Measurements from ENCODE around the gene UBE2E2. TPM values are rescaled to one million over a fixed set of nuclear protein-coding genes. Genes with fewer than 3 reads are reported as not detected.
"Not testable (repeated sequence)": the region's sequence is repeated elsewhere in the genome, so short reads cannot be mapped to it uniquely, and the experiment has no call there.

The UBE2E2 gene
- total RNA-seq, 4 donors from 2014 or later, result 26.5 to 44.0 (median 37.0) TPM

DNA sequence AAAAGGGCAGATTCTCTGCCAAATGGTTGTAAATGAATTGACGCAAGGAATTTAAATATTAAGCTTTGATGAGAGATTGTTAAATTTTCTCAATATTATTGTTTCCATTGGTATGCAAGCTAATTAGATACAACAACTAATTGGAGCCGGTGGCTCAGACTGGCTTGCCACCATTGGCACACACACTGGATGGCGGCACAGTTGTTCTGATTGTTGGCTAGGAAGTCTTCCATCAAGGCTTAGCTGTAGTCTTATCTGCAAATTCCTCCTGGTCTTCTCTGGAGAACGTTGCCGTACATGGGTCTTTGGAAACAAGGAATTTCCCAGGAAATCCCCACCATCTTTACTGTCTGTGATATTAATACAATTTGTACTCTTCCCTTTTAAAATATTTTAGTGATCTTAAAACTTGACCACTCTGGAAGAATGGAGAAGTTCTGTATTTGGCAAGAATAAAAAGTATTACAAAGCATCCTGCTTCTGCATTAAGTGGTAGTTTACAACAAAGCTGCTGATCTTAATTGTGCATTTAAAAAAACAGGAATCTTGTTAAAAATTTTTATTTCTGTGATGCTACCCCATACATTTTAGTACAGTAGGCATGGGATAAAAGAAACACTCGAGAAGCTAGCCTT, 126.5 kb downstream of the UBE2E2 start:
- Histone ChIP-seq H3K4me1 (peaks cover 0 to 7% (median 0%) of the 10 kb centered on the region in 3 donors), H3K27ac (no peak overlapping the region), H3K27me3 (no peaks in the 10 kb centered on the region), H3K36me3 (no peaks in the 10 kb centered on the region), H3K4me3 (no peak overlapping the region), H3K9me3 (no peaks in the 10 kb centered on the region)
- DNase-seq, result no peak
- WGBS, 2 donors, result 73 to 83% methylated on average over 6 of the region's 6 CpGs
- TF ChIP-seq, protein P1, sequence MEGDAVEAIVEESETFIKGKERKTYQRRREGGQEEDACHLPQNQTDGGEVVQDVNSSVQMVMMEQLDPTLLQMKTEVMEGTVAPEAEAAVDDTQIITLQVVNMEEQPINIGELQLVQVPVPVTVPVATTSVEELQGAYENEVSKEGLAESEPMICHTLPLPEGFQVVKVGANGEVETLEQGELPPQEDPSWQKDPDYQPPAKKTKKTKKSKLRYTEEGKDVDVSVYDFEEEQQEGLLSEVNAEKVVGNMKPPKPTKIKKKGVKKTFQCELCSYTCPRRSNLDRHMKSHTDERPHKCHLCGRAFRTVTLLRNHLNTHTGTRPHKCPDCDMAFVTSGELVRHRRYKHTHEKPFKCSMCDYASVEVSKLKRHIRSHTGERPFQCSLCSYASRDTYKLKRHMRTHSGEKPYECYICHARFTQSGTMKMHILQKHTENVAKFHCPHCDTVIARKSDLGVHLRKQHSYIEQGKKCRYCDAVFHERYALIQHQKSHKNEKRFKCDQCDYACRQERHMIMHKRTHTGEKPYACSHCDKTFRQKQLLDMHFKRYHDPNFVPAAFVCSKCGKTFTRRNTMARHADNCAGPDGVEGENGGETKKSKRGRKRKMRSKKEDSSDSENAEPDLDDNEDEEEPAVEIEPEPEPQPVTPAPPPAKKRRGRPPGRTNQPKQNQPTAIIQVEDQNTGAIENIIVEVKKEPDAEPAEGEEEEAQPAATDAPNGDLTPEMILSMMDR (IDR thresholded peaks at IDR 0.05), result no peak
- TF ChIP-seq POLR2A (IDR thresholded peaks at IDR 0.05), result no peak
- intact Hi-C loops (cut with DNase I), result no loop called here

DNA sequence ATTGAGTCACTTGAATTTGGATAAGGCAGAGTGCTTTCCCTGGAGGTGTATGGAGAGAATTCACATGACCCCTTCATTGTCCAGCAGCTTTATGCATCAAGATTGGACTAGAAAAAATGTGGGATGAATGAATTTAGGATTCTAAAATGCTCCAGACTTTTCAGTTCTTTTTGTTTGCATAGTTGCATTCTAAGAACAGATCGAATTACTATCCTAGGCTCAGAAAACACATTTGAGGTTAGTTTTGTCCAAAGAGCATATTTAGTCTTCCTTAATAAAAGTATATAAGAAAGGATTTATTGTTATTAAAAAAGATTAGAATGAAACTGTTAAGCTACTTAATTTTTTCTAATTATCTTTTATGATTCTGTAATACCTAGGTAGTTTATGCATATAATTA, 127.4 kb downstream of the UBE2E2 start:
- H3K36me3 ChIP-seq, result no peaks in the 10 kb centered on the region
- no peaks in the 10 kb centered on the region for H3K9me3 ChIP-seq
- no peak overlapping the region for H3K4me3 ChIP-seq
- TF ChIP-seq, protein P1 (IDR thresholded peaks at IDR 0.05), result no peak
- no peak for TF ChIP-seq POLR2A (IDR thresholded peaks at IDR 0.05)
- no peak for DNase-seq
- intact Hi-C loops (cut with DNase I), result no loop called here
- no peaks in the 10 kb centered on the region for H3K4me1 ChIP-seq
- no peak overlapping the region for H3K27ac ChIP-seq
- 100% methylated on average over 1 of the region's 1 CpG for WGBS, 2 donors
- no peaks in the 10 kb centered on the region for H3K27me3 ChIP-seq

- no peaks in the 10 kb centered on the region for H3K4me1 ChIP-seq
- TF ChIP-seq, protein P1 (IDR thresholded peaks at IDR 0.05), result no peak
- no peak for TF ChIP-seq POLR2A (IDR thresholded peaks at IDR 0.05)
- no peaks in the 10 kb centered on the region for H3K9me3 ChIP-seq
- no peaks in the 10 kb centered on the region for H3K36me3 ChIP-seq
- no peak for DNase-seq
- 72 to 73% methylated on average over 1 of the region's 1 CpG for WGBS, 2 donors
- H3K4me3 ChIP-seq, result no peak overlapping the region
- intact Hi-C loops (cut with DNase I), result no loop called here
- H3K27ac ChIP-seq, result no peak overlapping the region
- H3K27me3 ChIP-seq, result no peaks in the 10 kb centered on the region
Observed at GRCh38 chr3:23331141-23331935, 128.2 kb downstream of the UBE2E2 start.

GRCh38 chr3:23333633-23334032, 130.5 kb downstream of the UBE2E2 start:
- TF ChIP-seq, protein P1 (IDR thresholded peaks at IDR 0.05), result no peak
- TF ChIP-seq POLR2A (IDR thresholded peaks at IDR 0.05), result no peak
- no peak for DNase-seq
- WGBS, 2 donors, result 55 to 60% methylated on average over 2 of the region's 2 CpGs
- Histone ChIP-seq H3K4me1 (no peaks in the 10 kb centered on the region), H3K9me3 (no peaks in the 10 kb centered on the region), H3K27ac (no peak overlapping the region), H3K4me3 (no peak overlapping the region), H3K27me3 (no peaks in the 10 kb centered on the region), H3K36me3 (no peaks in the 10 kb centered on the region)
- intact Hi-C loops (cut with DNase I), result no loop called here

- intact Hi-C loops (cut with DNase I); DNase-seq; H3K4me1 ChIP-seq; H3K9me3 ChIP-seq; H3K36me3 ChIP-seq; H3K27ac ChIP-seq; H3K27me3 ChIP-seq; H3K4me3 ChIP-seq: not testable (repeated sequence)
- WGBS, 2 donors, result 90 to 98% methylated on average over 4 of the region's 4 CpGs
Observed at GRCh38 chr3:23336853-23337252, 133.7 kb downstream of the UBE2E2 start.

Data from esophagus squamous epithelium (tissue), 5 donors.